IPS-11a (cell line): ENCODE measurements around the gene CD7.

ENCODE experiments used
- H3K4me3 ChIP-seq: one replicate; pipeline ENCODE4 v1.5.1; 2013; ENCODE audit warnings: low read depth, low read length, control low read depth

CD7 gene

GRCh38 chr17:82300228-82300627 lies 17.2 kb downstream of the CD7 start:
- H3K4me3 ChIP-seq: no peak overlapping the region

- no peak overlapping the region for H3K4me3 ChIP-seq
These were observed 18.0 kb downstream of the CD7 start for GRCh38 chr17:82299452-82299851.

GRCh38 chr17:82298538-82299421 lies 18.6 kb downstream of the CD7 start:
- H3K4me3 ChIP-seq: no peak overlapping the region

- no peak overlapping the region for H3K4me3 ChIP-seq
These were observed 19.5 kb downstream of the CD7 start for GRCh38 chr17:82297714-82298537.

GRCh38 chr17:82297280-82297713 lies 20.1 kb downstream of the CD7 start:
- H3K4me3 ChIP-seq: no peak overlapping the region

GRCh38 chr17:82296511-82297279 lies 20.7 kb downstream of the CD7 start:
- no peak overlapping the region for H3K4me3 ChIP-seq

GRCh38 chr17:82295472-82295814 lies 22.0 kb downstream of the CD7 start:
- no peak overlapping the region for H3K4me3 ChIP-seq

- H3K4me3 ChIP-seq: no peak overlapping the region
These were observed 23.2 kb downstream of the CD7 start for GRCh38 chr17:82294064-82294773.

- H3K4me3 ChIP-seq: peak overlapping the region; percentile 65
These were observed 24.9 kb downstream of the CD7 start for GRCh38 chr17:82292251-82293154.

- H3K4me3 ChIP-seq: peak overlapping the region; percentile 65
These were observed 25.7 kb downstream of the CD7 start for GRCh38 chr17:82291582-82292250.

GRCh38 chr17:82287868-82288801 lies 29.3 kb downstream of the CD7 start:
- no peak overlapping the region for H3K4me3 ChIP-seq

- no peak overlapping the region for H3K4me3 ChIP-seq
These were observed 30.2 kb downstream of the CD7 start for GRCh38 chr17:82287013-82287867.

- H3K4me3 ChIP-seq: no peak overlapping the region
These were observed 32.3 kb downstream of the CD7 start for GRCh38 chr17:82285141-82285540.

GRCh38 chr17:82283208-82283749 lies 34.1 kb downstream of the CD7 start:
- H3K4me3 ChIP-seq: no peak overlapping the region

GRCh38 chr17:82282239-82283207 lies 34.9 kb downstream of the CD7 start:
- no peak overlapping the region for H3K4me3 ChIP-seq
